ENCODE measurements around the gene MRPS27.

- TF ChIP-seq CTCF (conservative IDR thresholded peaks at IDR 0.05) (no peak), ZFX (IDR thresholded peaks at IDR 0.05) (no peak)
These were observed 111.6 kb downstream of the MRPS27 start for GRCh38 chr5:72208324-72208926.
